Measurements from ENCODE around the gene SMC5. TPM values are rescaled to one million over a fixed set of nuclear protein-coding genes. Genes with fewer than 3 reads are reported as not detected.

SMC5 gene
- total RNA-seq = 25.6 and 28.6 TPM in 2 replicates

DNA sequence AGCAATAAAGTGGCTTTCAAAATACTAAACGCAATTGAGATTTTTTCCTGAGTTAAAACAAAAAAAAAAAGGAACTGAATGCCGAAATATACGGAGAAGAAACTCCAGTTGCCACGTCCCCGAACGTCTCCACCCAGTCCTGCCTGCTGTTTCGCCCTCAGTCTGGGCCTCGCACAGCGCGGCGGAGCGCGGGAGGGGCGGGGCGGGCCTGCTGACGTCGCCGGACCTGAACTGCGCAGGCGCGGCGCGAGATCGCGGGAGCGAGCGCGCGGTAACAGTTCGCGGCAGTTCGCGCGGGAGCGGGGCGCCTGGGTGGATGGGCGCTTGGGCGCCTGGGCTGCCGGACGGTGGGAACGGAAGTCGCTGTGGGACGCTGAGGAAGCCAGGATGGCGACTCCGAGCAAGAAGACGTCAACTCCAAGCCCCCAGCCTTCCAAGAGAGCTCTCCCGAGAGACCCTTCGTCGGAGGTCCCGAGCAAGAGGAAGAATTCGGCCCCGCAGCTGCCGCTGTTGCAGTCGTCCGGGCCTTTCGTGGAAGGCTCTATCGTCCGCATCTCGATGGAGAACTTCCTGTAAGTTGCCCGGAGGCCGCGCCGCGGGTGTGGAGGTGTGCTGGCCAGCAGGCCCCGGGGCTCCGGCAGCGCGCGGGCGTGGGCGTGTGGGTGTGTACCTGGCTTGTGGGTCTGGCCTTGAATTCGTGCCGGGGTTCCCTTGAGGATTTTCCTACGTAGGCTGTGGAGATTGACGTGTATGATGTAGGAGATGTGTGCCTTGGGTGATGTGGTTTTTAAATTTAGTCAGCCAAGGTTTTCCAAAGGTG is at the start of gene SMC5:
Gene SMC5, plus strand, starts transcription at position 287 of the 820 bp plus-strand sequence. Its CDS starts 101 bp downstream, at position 388.
- Histone ChIP-seq H3K36me3 (ENCODE audit: insufficient read depth, low read length) (peaks cover 26% of the 10 kb centered on the region), H2AFZ (ENCODE audit: low read length) (peak within 1 kb of the TSS; percentile 73), H3K4me3 (ENCODE audit: insufficient read depth, low read length) (peak within 1 kb of the TSS; percentile 89), H3K9me3 (ENCODE audit: low read depth, low read length) (no peaks in the 10 kb centered on the region), H3K27ac (ENCODE audit: low read depth, low read length) (peak within 1 kb of the TSS; percentile 99), H3K4me1 (ENCODE audit: insufficient read depth, low read length) (peaks cover 62% of the 10 kb centered on the region), H3K79me2 (ENCODE audit: insufficient read depth, low read length) (peaks cover 60% of the 10 kb centered on the region), H3K4me2 (ENCODE audit: insufficient read depth, low read length) (peak within 1 kb of the TSS; percentile 90), H3K27me3 (ENCODE audit: insufficient read depth, low read length) (no peaks in the 10 kb centered on the region), H4K20me1 (ENCODE audit: insufficient read depth, low read length) (peaks cover 18% of the 10 kb centered on the region)
- TF ChIP-seq, protein P1, sequence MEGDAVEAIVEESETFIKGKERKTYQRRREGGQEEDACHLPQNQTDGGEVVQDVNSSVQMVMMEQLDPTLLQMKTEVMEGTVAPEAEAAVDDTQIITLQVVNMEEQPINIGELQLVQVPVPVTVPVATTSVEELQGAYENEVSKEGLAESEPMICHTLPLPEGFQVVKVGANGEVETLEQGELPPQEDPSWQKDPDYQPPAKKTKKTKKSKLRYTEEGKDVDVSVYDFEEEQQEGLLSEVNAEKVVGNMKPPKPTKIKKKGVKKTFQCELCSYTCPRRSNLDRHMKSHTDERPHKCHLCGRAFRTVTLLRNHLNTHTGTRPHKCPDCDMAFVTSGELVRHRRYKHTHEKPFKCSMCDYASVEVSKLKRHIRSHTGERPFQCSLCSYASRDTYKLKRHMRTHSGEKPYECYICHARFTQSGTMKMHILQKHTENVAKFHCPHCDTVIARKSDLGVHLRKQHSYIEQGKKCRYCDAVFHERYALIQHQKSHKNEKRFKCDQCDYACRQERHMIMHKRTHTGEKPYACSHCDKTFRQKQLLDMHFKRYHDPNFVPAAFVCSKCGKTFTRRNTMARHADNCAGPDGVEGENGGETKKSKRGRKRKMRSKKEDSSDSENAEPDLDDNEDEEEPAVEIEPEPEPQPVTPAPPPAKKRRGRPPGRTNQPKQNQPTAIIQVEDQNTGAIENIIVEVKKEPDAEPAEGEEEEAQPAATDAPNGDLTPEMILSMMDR (IDR thresholded peaks at IDR 0.05; ENCODE audit: extremely low read depth, low read depth, low read length) = no peak
- peak; percentile 96 for DNase-seq (ENCODE audit: insufficient read length, low spot score, missing footprints)

DNA sequence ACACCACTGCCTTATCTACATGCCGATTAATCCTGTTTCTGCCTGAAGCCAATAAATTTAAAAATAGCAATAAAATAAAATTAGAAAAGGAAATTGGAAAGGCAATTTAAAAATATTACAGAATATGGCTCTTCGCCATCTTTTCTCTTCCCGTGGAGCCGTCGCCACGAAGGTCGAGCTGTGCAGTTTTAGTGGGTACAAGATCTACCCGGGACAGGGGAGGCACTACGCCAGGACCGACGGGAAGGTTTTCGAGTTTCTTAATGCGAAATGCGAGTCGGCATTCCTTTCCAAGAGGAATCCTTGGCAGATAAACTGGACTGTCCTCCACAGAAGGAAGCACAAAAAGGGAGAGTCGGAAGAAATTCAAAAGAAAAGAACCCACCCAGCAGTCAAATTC is 41.7 kb upstream of the SMC5 start:
- no peak overlapping the region for H3K4me3 ChIP-seq (ENCODE audit: insufficient read depth, low read length)
- H4K20me1 ChIP-seq (ENCODE audit: insufficient read depth, low read length) = no peaks in the 10 kb centered on the region
- no peaks in the 10 kb centered on the region for H3K36me3 ChIP-seq (ENCODE audit: insufficient read depth, low read length)
- no peaks in the 10 kb centered on the region for H3K79me2 ChIP-seq (ENCODE audit: insufficient read depth, low read length)
- H3K27me3 ChIP-seq (ENCODE audit: insufficient read depth, low read length) = no peaks in the 10 kb centered on the region
- no peak overlapping the region for H3K4me2 ChIP-seq (ENCODE audit: insufficient read depth, low read length)
- peaks cover 3% of the 10 kb centered on the region for H3K4me1 ChIP-seq (ENCODE audit: insufficient read depth, low read length)
- no peak for DNase-seq (ENCODE audit: insufficient read length, low spot score, missing footprints)
- no peak overlapping the region for H3K27ac ChIP-seq (ENCODE audit: low read depth, low read length)
- TF ChIP-seq, protein P1 (IDR thresholded peaks at IDR 0.05; ENCODE audit: extremely low read depth, low read depth, low read length) = no peak
- H3K9me3 ChIP-seq (ENCODE audit: low read depth, low read length) = no peaks in the 10 kb centered on the region
- H2AFZ ChIP-seq (ENCODE audit: low read length) = no peak overlapping the region

DNA sequence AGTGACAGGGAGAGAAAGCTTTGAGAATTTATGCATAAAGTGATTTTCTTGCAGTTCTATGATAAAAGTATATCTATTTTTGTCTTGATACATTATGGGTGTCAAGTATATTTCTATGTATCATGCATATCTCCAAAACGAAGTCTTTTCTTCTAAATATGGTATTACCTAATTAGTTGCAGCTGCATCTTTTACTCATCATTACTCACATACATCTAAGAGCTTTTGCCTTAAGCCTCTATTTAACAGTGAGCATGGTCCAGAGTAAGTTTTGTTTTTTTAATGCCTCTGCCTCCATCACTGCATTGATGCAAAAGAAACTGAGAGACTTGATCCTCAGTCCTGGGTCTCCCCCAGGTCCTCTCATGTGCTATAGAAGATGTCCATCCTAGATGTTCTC is 40.0 kb upstream of the SMC5 start:
- peaks cover 13% of the 10 kb centered on the region for H3K4me1 ChIP-seq (ENCODE audit: insufficient read depth, low read length)
- H3K4me3 ChIP-seq (ENCODE audit: insufficient read depth, low read length) = no peak overlapping the region
- H2AFZ ChIP-seq (ENCODE audit: low read length) = no peak overlapping the region
- no peak overlapping the region for H3K27ac ChIP-seq (ENCODE audit: low read depth, low read length)
- no peaks in the 10 kb centered on the region for H4K20me1 ChIP-seq (ENCODE audit: insufficient read depth, low read length)
- DNase-seq (ENCODE audit: insufficient read length, low spot score, missing footprints) = peak; percentile 66
- H3K4me2 ChIP-seq (ENCODE audit: insufficient read depth, low read length) = no peak overlapping the region
- no peaks in the 10 kb centered on the region for H3K79me2 ChIP-seq (ENCODE audit: insufficient read depth, low read length)
- TF ChIP-seq, protein P1 (IDR thresholded peaks at IDR 0.05; ENCODE audit: extremely low read depth, low read depth, low read length) = no peak
- no peaks in the 10 kb centered on the region for H3K27me3 ChIP-seq (ENCODE audit: insufficient read depth, low read length)
- H3K9me3 ChIP-seq (ENCODE audit: low read depth, low read length) = no peaks in the 10 kb centered on the region
- H3K36me3 ChIP-seq (ENCODE audit: insufficient read depth, low read length) = no peaks in the 10 kb centered on the region

DNA sequence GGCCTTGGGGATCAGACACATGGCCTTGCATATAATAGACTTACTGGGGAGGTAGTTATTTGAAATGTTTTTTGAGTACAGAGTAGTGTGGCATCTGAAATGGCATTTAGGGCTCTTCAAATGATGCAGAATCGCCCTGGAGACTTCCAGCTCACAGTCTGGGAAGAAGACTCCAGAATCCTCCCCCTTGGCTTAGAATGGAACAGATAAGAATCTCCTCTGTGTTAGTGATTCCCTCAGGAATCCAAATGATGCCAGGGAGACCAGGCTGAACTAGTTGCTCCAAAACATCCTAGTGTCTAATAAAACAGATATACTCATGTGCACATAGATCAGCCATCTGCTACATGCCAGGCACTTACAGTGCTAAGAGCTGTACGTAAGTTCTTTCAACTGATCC is 38.6 kb upstream of the SMC5 start:
- no peak overlapping the region for H3K4me3 ChIP-seq (ENCODE audit: insufficient read depth, low read length)
- H3K9me3 ChIP-seq (ENCODE audit: low read depth, low read length) = no peaks in the 10 kb centered on the region
- H3K36me3 ChIP-seq (ENCODE audit: insufficient read depth, low read length) = no peaks in the 10 kb centered on the region
- H2AFZ ChIP-seq (ENCODE audit: low read length) = no peak overlapping the region
- H3K27ac ChIP-seq (ENCODE audit: low read depth, low read length) = no peak overlapping the region
- H3K27me3 ChIP-seq (ENCODE audit: insufficient read depth, low read length) = no peaks in the 10 kb centered on the region
- DNase-seq (ENCODE audit: insufficient read length, low spot score, missing footprints) = peak; percentile 54
- TF ChIP-seq, protein P1 (IDR thresholded peaks at IDR 0.05; ENCODE audit: extremely low read depth, low read depth, low read length) = no peak
- no peaks in the 10 kb centered on the region for H3K79me2 ChIP-seq (ENCODE audit: insufficient read depth, low read length)
- no peak overlapping the region for H3K4me2 ChIP-seq (ENCODE audit: insufficient read depth, low read length)
- no peaks in the 10 kb centered on the region for H4K20me1 ChIP-seq (ENCODE audit: insufficient read depth, low read length)
- H3K4me1 ChIP-seq (ENCODE audit: insufficient read depth, low read length) = peaks cover 13% of the 10 kb centered on the region
